ENCODE measurements around the gene CYBC1.

DNA sequence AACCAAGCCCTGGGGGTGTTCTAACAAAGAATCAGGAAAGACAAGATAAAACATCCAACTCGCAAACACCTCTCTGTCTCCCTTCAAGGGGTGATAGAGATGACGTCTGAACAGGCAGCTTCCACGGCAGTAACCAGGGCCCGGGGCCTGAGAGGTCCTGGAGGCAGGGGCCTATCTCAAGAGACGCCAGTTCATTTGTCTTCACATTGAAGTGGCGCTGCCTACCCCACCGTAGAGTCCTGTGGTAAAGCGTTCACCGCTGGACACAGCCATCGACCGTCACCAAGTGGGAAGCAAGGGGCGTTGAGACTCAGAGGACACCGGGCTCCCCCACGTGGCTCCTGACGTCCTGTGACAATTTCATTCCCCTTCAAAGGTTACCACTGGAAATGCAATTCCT lies 57.6 kb downstream of the CYBC1 start:
- TF ChIP-seq SIN3A (IDR thresholded peaks at IDR 0.05; ENCODE audit: borderline replicate concordance, insufficient read depth, low read length) (no peak), TAF1 (IDR thresholded peaks at IDR 0.05; ENCODE audit: borderline replicate concordance, insufficient read depth, low read length) (no peak), POLR2AphosphoS5 (IDR thresholded peaks at IDR 0.05; ENCODE audit: low read depth, low read length) (no peak)
- TF ChIP-seq, protein P1, sequence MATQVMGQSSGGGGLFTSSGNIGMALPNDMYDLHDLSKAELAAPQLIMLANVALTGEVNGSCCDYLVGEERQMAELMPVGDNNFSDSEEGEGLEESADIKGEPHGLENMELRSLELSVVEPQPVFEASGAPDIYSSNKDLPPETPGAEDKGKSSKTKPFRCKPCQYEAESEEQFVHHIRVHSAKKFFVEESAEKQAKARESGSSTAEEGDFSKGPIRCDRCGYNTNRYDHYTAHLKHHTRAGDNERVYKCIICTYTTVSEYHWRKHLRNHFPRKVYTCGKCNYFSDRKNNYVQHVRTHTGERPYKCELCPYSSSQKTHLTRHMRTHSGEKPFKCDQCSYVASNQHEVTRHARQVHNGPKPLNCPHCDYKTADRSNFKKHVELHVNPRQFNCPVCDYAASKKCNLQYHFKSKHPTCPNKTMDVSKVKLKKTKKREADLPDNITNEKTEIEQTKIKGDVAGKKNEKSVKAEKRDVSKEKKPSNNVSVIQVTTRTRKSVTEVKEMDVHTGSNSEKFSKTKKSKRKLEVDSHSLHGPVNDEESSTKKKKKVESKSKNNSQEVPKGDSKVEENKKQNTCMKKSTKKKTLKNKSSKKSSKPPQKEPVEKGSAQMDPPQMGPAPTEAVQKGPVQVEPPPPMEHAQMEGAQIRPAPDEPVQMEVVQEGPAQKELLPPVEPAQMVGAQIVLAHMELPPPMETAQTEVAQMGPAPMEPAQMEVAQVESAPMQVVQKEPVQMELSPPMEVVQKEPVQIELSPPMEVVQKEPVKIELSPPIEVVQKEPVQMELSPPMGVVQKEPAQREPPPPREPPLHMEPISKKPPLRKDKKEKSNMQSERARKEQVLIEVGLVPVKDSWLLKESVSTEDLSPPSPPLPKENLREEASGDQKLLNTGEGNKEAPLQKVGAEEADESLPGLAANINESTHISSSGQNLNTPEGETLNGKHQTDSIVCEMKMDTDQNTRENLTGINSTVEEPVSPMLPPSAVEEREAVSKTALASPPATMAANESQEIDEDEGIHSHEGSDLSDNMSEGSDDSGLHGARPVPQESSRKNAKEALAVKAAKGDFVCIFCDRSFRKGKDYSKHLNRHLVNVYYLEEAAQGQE (IDR thresholded peaks at IDR 0.05; ENCODE audit: insufficient read depth in 1 of 2, low read depth in 2 of 2, low read length in 2 of 2): no peak

All from PFSK-1 (cell line).